GM12878 (cell line): ENCODE results near the gene DGCR8. TPM values are rescaled to one million over a fixed set of nuclear protein-coding genes. Genes with fewer than 3 reads are reported as not detected.

ENCODE experiments used
- ATAC-seq: fragments of 200-7000 bp; cut with Tn5 transposase; 3 replicates; pipeline ENCODE4 v1.9.1; 2020; ENCODE audit warnings: mild to moderate bottlenecking, moderate library complexity
- BruUV-seq: library from RNA; stranded (reverse); fragments of 400-500 nt; replicated peaks from 2 replicates; lab custom pipeline; 2021; lab: Mats Ljungman, UMichigan
- CTCF ChIA-PET: fragments of 300-600 bp; sonication (Branson Sonifier 250); formaldehyde crosslinking; extraction: SDS; loops from one replicate; lab custom pipeline; 2021; ENCODE audit warnings: inconsistent platforms; lab: Yijun Ruan, JAX
- POLR2A ChIA-PET: fragments of 350-600 bp; formaldehyde crosslinking; extraction: SDS; loops from one replicate; lab custom pipeline; 2021; ENCODE audit warnings: inconsistent platforms; lab: Charles Lee
- RAD21 ChIA-PET: fragments of 300-600 bp; sonication (Branson Sonifier 250); formaldehyde crosslinking; loops from one replicate; lab custom pipeline; 2023; ENCODE audit warnings: antibody characterized with exemption; ENCODE audit not compliant: unreplicated experiment; lab: Charles Lee
- SMC1A ChIA-PET: fragments of 300-600 bp; sonication (Branson Sonifier 250); formaldehyde crosslinking; loops from one replicate; lab custom pipeline; 2023; ENCODE audit not compliant: unreplicated experiment, uncharacterized antibody; lab: Charles Lee
- DNase-seq: peaks from one replicate; pipeline ENCODE4 v3.0.0-alpha.2; 2011; ENCODE audit warnings: low read depth, low spot score
- FAIRE-seq: peaks from 3 replicates; lab custom pipeline; 2011; peaks lifted over from hg19 to GRCh38; lab: Jason Lieb, UNC
- H2AFZ ChIP-seq: 2 replicates; pipeline ENCODE4 v1.6.0; 2011; ENCODE audit warnings: low read depth, low read length, control low read depth; ENCODE audit not compliant: control insufficient read depth
- H3K27ac ChIP-seq: 2 replicates; pipeline ENCODE4 v1.5.1; 2011; ENCODE audit warnings: control low read depth; ENCODE audit not compliant: control insufficient read depth, insufficient read depth
- H3K27me3 ChIP-seq, 2 experiments: replicated peaks in 1 of 2; 2 replicates each; pipeline versions ENCODE4 v1.6.0 to v1.6.1; 2011; ENCODE audit warnings: low read length in 1 of 2; ENCODE audit not compliant: control insufficient read depth in 2 of 2, insufficient read depth in 2 of 2
- H3K36me3 ChIP-seq, 2 experiments: 2 replicates each; pipeline ENCODE4 v1.5.1; 2011; ENCODE audit warnings: low read length in 1 of 2; ENCODE audit not compliant: control insufficient read depth in 2 of 2, insufficient read depth in 2 of 2
- H3K4me1 ChIP-seq: 2 replicates; pipeline ENCODE4 v1.6.1; 2011; ENCODE audit warnings: mild to moderate bottlenecking, low read length, moderate library complexity, mixed read lengths; ENCODE audit not compliant: control insufficient read depth, insufficient read depth
- H3K4me2 ChIP-seq: 2 replicates; pipeline ENCODE4 v1.6.0; 2011; ENCODE audit warnings: control low read depth; ENCODE audit not compliant: control insufficient read depth, insufficient read depth
- H3K4me3 ChIP-seq: fragments of 200-600 bp; sonication (generic); 2 replicates; pipeline ENCODE4 v1.5.1; 2016
- H3K79me2 ChIP-seq: 2 replicates; pipeline ENCODE4 v1.6.0; 2011; ENCODE audit warnings: low read length; ENCODE audit not compliant: control insufficient read depth, insufficient read depth
- H3K9ac ChIP-seq: 2 replicates; pipeline ENCODE4 v1.8.0; 2011; ENCODE audit warnings: low read length, control low read depth, mixed read lengths; ENCODE audit not compliant: control insufficient read depth, insufficient read depth
- H3K9me3 ChIP-seq: replicated peaks from 3 replicates; pipeline ENCODE4 v1.5.1; 2011; ENCODE audit warnings: mild to moderate bottlenecking, low read length; ENCODE audit not compliant: control insufficient read depth, insufficient read depth
- H4K20me1 ChIP-seq: 2 replicates; pipeline ENCODE4 v1.6.0; 2011; ENCODE audit not compliant: control insufficient read depth, insufficient read depth
- BCLAF1 ChIP-seq: fragments of 450-650 bp; IDR thresholded peaks from 2 replicates; pipeline ENCODE4 v1.6.1; 2017; ENCODE audit warnings: antibody characterized with exemption, mild to moderate bottlenecking, moderate library complexity
- CBX5 ChIP-seq: sonication (generic); IDR thresholded peaks from 2 replicates; pipeline ENCODE4 v1.6.1; 2016; ENCODE audit warnings: low read depth, moderate library complexity, mild to moderate bottlenecking, inconsistent platforms
- ETV6 ChIP-seq, 2 experiments: fragments of 450-650 bp in 1 of 2; IDR thresholded peaks in 1 of 2; conservative IDR thresholded peaks in 1 of 2; 2 replicates each; pipeline ENCODE4 v1.6.1; 2014; ENCODE audit warnings: antibody characterized with exemption in 1 of 2, borderline replicate concordance in 1 of 2, low read depth in 1 of 2, mild to moderate bottlenecking in 1 of 2, moderate library complexity in 1 of 2
- MYB ChIP-seq: fragments of 150-350 bp; IDR thresholded peaks from 2 replicates; pipeline ENCODE4 v1.6.1; 2014; ENCODE audit warnings: mild to moderate bottlenecking, low read depth, low read length, borderline replicate concordance
- MYC ChIP-seq: IDR thresholded peaks from 2 replicates; pipeline ENCODE4 v1.6.1; 2011; ENCODE audit warnings: mild to moderate bottlenecking, low read length, moderate library complexity, inconsistent platforms; ENCODE audit not compliant: insufficient read depth, insufficient replicate concordance, insufficient read length, severe bottlenecking
- NR2F1 ChIP-seq: fragments of 450-650 bp; conservative IDR thresholded peaks from 2 replicates; pipeline ENCODE4 v1.6.1; 2017; ENCODE audit warnings: mild to moderate bottlenecking
- PAX5 ChIP-seq: IDR thresholded peaks from 2 replicates; pipeline ENCODE4 v1.6.1; 2011; ENCODE audit warnings: low read depth, low read length, borderline replicate concordance
- RUNX3 ChIP-seq: IDR thresholded peaks from 2 replicates; pipeline ENCODE4 v1.6.1; 2012; ENCODE audit warnings: low read length, inconsistent platforms
- SMAD5 ChIP-seq: IDR thresholded peaks from 2 replicates; pipeline ENCODE4 v1.6.1; 2016; ENCODE audit warnings: antibody characterized with exemption, low read depth
- STAT1 ChIP-seq: fragments of 450-650 bp; conservative IDR thresholded peaks from 2 replicates; pipeline ENCODE4 v1.6.1; 2014; ENCODE audit warnings: antibody characterized with exemption, mild to moderate bottlenecking
- TCF12 ChIP-seq: IDR thresholded peaks from 2 replicates; pipeline ENCODE4 v1.6.1; 2011; ENCODE audit warnings: low read depth, mild to moderate bottlenecking, low read length
- TCF3 ChIP-seq: IDR thresholded peaks from 2 replicates; pipeline ENCODE4 v1.6.1; 2012; ENCODE audit warnings: low read depth, mild to moderate bottlenecking, low read length, borderline replicate concordance; ENCODE audit not compliant: insufficient read depth
- YBX1 ChIP-seq: fragments of 450-650 bp; IDR thresholded peaks from 2 replicates; pipeline ENCODE4 v1.6.1; 2016; ENCODE audit warnings: antibody characterized with exemption
- ZNF384 ChIP-seq: IDR thresholded peaks from 2 replicates; pipeline ENCODE4 v1.6.1; 2012; ENCODE audit warnings: low read depth, mild to moderate bottlenecking, low read length, improper control_type of control experiment, borderline replicate concordance
- WGBS: methylation state at CpG from one replicate; pipeline ENCODE4 v1.1.6; 2016; ENCODE audit warnings: low lambda C conversion rate; ENCODE audit not compliant: insufficient replicate concordance, insufficient coverage; ENCODE audit errors: missing lambda C conversion rate; 5-methylcytosine and 5-hydroxymethylcytosine counted together
- in situ Hi-C: fragments of 300-500 bp; cut with MboI; formaldehyde crosslinking; loops from 9 replicates; pipeline ENCODE4 v1.14.3; 2018; ENCODE audit warnings: mixed read lengths
- intact Hi-C: fragments of 100-400 bp; cut with micrococcal nuclease; formaldehyde crosslinking; loops from one replicate; pipeline ENCODE4 v1.14.2; 2022; ENCODE audit not compliant: unreplicated experiment
- polyA plus RNA-seq, 11 experiments: library from polyadenylated mRNA; depleted of rRNA in 4 of 11; unstranded in 6 of 11; stranded (reverse) in 5 of 11; fragments of >200 nt; fragmentation: Nextera tagmentation in 4 of 11; fragmentation: Illumina TruSeq in 1 of 11; extraction: Ambion mirVana in 4 of 11; extraction: Trizol in 1 of 11; gene quantifications; 1 replicate in 1 of 11; 2 replicates in 10 of 11; pipeline versions ENCODE4 v1.2.1 to v1.2.3, GENCODE V29; 2011 to 2016; ENCODE audit warnings: inconsistent platforms in 2 of 11, missing spikeins in 2 of 11, low read depth in 1 of 11
- total RNA-seq, 4 experiments: library from RNA; depleted of rRNA in 3 of 4; stranded (reverse); fragments of >200 nt in 3 of 4; fragmentation: Illumina TruSeq in 1 of 4; extraction: Trizol in 1 of 4; gene quantifications; 2 replicates each; pipeline versions ENCODE4 v1.2.1 to v1.2.3, GENCODE V29; 2013 to 2021
- TF ChIP-seq, protein P1 (sequence below): IDR thresholded peaks from 2 replicates; pipeline ENCODE4 v1.6.1; 2012; ENCODE audit warnings: low read depth, low read length, improper control_type of control experiment
- TF ChIP-seq, protein P2 (sequence below): fragments of 450-650 bp; IDR thresholded peaks from 2 replicates; pipeline ENCODE4 v1.6.1; 2017; ENCODE audit warnings: borderline replicate concordance

The DGCR8 gene
- total and polyA plus RNA-seq, 10 of the 15 experiments (the other 5 are each of a cell fraction or from before 2014, with no cell fraction given) = 1.2 to 35.1 (median 17.2) TPM

DNA sequence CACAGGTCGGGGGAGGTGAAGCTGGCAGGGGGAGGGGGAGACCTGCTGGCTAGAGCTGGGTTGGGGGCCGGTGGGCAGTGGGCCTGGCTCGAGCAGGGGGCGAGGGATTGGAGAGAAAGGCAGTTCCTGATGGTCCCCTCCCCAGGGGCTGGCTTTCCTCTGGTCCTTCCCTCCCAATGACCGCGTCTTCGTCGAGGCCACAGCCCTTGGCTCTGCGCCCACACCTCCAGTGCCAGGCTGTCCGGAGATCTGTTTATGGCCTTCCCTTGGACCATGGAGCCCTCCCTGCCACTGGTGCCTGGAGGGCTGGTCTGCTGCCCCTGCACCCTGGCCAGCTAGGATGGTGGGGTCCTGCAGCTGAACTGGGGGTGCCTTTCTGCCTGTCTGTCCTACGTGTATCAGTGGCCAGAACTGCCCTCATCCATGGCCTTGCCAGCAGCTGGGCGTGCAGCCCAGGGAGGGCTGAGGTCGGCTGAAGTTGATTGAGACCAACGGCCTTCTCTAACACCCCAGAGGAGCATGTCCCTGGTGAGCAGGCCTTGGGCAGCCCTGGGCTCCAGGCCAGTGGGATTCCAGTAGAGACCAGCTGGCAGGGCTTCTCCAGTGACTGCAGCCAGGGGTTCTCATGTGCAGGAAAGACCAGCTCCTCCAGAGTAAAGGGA, 46.9 kb upstream of the DGCR8 start (continued):
- TF ChIP-seq MYC (no peak), MYB (no peak), RUNX3 (no peak), ETV6 (conservative IDR thresholded peaks at IDR 0.05 in 1 of 2, IDR thresholded peaks at IDR 0.05 in 1 of 2; ENCODE audit: borderline replicate concordance in 1 of 2, low read depth in 1 of 2) (no peak)
- TF ChIP-seq, protein P1, sequence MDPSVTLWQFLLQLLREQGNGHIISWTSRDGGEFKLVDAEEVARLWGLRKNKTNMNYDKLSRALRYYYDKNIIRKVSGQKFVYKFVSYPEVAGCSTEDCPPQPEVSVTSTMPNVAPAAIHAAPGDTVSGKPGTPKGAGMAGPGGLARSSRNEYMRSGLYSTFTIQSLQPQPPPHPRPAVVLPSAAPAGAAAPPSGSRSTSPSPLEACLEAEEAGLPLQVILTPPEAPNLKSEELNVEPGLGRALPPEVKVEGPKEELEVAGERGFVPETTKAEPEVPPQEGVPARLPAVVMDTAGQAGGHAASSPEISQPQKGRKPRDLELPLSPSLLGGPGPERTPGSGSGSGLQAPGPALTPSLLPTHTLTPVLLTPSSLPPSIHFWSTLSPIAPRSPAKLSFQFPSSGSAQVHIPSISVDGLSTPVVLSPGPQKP = no peak

GRCh38 chr22:20034143-20034542, 45.9 kb upstream of the DGCR8 start:
- H3K9me3 ChIP-seq = peaks cover 6% of the 10 kb centered on the region; the same call in 2 of the 3 replicates
- WGBS = 6% methylated on average over 5 of the region's 5 CpGs
- in situ Hi-C loops = no loop called here
- H3K79me2 ChIP-seq = no peaks in the 10 kb centered on the region
- H4K20me1 ChIP-seq = no peaks in the 10 kb centered on the region
- ATAC-seq = peak; percentile 45
- peak overlapping the region; percentile 7; the same call in 1 of the 2 replicates for H3K4me2 ChIP-seq
- DNase-seq = peak; percentile 60
- TF ChIP-seq STAT1 = no peak
- TF ChIP-seq NR2F1 = no peak
- TF ChIP-seq, protein P2, sequence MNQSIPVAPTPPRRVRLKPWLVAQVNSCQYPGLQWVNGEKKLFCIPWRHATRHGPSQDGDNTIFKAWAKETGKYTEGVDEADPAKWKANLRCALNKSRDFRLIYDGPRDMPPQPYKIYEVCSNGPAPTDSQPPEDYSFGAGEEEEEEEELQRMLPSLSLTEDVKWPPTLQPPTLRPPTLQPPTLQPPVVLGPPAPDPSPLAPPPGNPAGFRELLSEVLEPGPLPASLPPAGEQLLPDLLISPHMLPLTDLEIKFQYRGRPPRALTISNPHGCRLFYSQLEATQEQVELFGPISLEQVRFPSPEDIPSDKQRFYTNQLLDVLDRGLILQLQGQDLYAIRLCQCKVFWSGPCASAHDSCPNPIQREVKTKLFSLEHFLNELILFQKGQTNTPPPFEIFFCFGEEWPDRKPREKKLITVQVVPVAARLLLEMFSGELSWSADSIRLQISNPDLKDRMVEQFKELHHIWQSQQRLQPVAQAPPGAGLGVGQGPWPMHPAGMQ = no peak
- TF ChIP-seq BCLAF1 = no peak
- TF ChIP-seq TCF12 = 0 out of 2 replicates have a peak, but pooled peaks have one; percentile 15
- no peak for TF ChIP-seq ZNF384
- TF ChIP-seq SMAD5 = no peak
- TF ChIP-seq RUNX3 = peak; percentile 61
- peak; percentile 86 for TF ChIP-seq CBX5
- TF ChIP-seq TCF3 = 0 out of 2 replicates have a peak, but pooled peaks have one; percentile 22
- TF ChIP-seq YBX1 = no peak
- peak; percentile 56; the same call in 1 of the 2 replicates for TF ChIP-seq PAX5
- no peak overlapping the region for H3K9ac ChIP-seq
- H3K4me3 ChIP-seq = no peak overlapping the region
- RAD21 ChIA-PET = no interaction called here
- POLR2A ChIA-PET = no interaction called here
- H3K27me3 ChIP-seq = no peaks in the 10 kb centered on the region
- H3K27ac ChIP-seq = no peak overlapping the region; the same call in 1 of the 2 replicates
- no peak overlapping the region for H2AFZ ChIP-seq
- peak; percentile 69 for FAIRE-seq
- SMC1A ChIA-PET = no interaction called here
- H3K36me3 ChIP-seq = peaks cover 0 to 3% of the 10 kb centered on the region in 2 experiments; a peak in 2 of 4 replicates
- CTCF ChIA-PET = interaction anchor here (1.2 kb wide), 1 partner anchor 12 kb away, joined by 4 read pairs; no protein-coding TSS in a partner anchor
- peaks cover 45% of the 10 kb centered on the region for H3K4me1 ChIP-seq
- intact Hi-C loops = no loop called here
- no TSS peak for BruUV-seq
